B cell (primary cell): ENCODE results near the gene KAZN. TPM values are rescaled to one million over a fixed set of nuclear protein-coding genes. Genes with fewer than 3 reads are reported as not detected.

Experiments used
- ATAC-seq: fragments of 200-7000 bp; cut with Tn5 transposase; one replicate; pipeline ENCODE4 v1.10.0; 2021; ENCODE audit warnings: low read depth, mild to moderate bottlenecking, moderate number of reproducible peaks, moderate library complexity
- CTCF ChIA-PET: fragments of 350-600 bp; sonication (Branson Sonifier 250); formaldehyde crosslinking; loops from one replicate; lab custom pipeline; 2021; ENCODE audit warnings: antibody characterized with exemption, inconsistent platforms; lab: Charles Lee
- POLR2A ChIA-PET: fragments of 350-600 bp; sonication (Branson Sonifier 250); formaldehyde crosslinking; loops from one replicate; lab custom pipeline; 2021; ENCODE audit warnings: antibody characterized with exemption; lab: Charles Lee
- DNase-seq: peaks from one replicate; pipeline ENCODE4 v3.0.0; 2013
- H2AFZ ChIP-seq: 2 replicates; pipeline ENCODE4 v1.6.1; 2012; ENCODE audit warnings: mild to moderate bottlenecking, low read depth, low read length; ENCODE audit not compliant: insufficient read depth, poor library complexity, severe bottlenecking
- H3K27ac ChIP-seq, 2 donors: 1 replicate in 1 of 2; 2 replicates in 1 of 2; pipeline ENCODE4 v1.5.1; 2012 to 2013; ENCODE audit warnings: low read length in 2 of 2, mild to moderate bottlenecking in 2 of 2, moderate library complexity in 1 of 2
- H3K27me3 ChIP-seq, 4 experiments: fragments of 200-600 bp in 1 of 4; sonication (generic) in 1 of 4; replicated peaks in 1 of 4; 1 replicate in 2 of 4; 2 replicates in 2 of 4; pipeline versions ENCODE4 v1.6.1 to v1.7.0; 2013 to 2016; ENCODE audit warnings: low read length in 3 of 4, mild to moderate bottlenecking in 2 of 4, mixed read lengths in 1 of 4, moderate library complexity in 1 of 4; ENCODE audit not compliant: insufficient read depth in 4 of 4, control insufficient read depth in 3 of 4; ENCODE audit errors: control extremely low read depth in 1 of 4
- H3K36me3 ChIP-seq, 2 experiments: replicated peaks in 1 of 2; 1 replicate in 1 of 2; 2 replicates in 1 of 2; pipeline versions ENCODE4 v1.6.1 to v1.7.1; 2013; ENCODE audit warnings: low read length in 1 of 2; ENCODE audit not compliant: insufficient read depth in 2 of 2, control insufficient read depth in 1 of 2; ENCODE audit errors: control extremely low read depth in 1 of 2, extremely low read depth in 1 of 2
- H3K4me1 ChIP-seq, 2 donors: fragments of 200-600 bp in 1 of 2; sonication (generic) in 1 of 2; 1 replicate in 1 of 2; 2 replicates in 1 of 2; pipeline versions ENCODE4 v1.5.1 to v1.6.1; 2013 to 2017; ENCODE audit warnings: low read length in 2 of 2; ENCODE audit not compliant: control insufficient read depth in 2 of 2, insufficient read depth in 2 of 2
- H3K4me2 ChIP-seq: replicated peaks from 2 replicates; pipeline ENCODE3; 2012; ENCODE audit warnings: mild to moderate bottlenecking, low read depth, low read length; ENCODE audit not compliant: poor library complexity, severe bottlenecking
- H3K4me3 ChIP-seq, 5 experiments: fragments of 200-600 bp in 1 of 5; sonication (generic) in 1 of 5; 1 replicate in 3 of 5; 2 replicates in 2 of 5; pipeline versions ENCODE4 v1.5.1 to v1.7.0; 2011 to 2016; ENCODE audit warnings: low read length in 4 of 5, mild to moderate bottlenecking in 4 of 5, low read depth in 2 of 5, control low read depth in 1 of 5, moderate library complexity in 1 of 5; ENCODE audit not compliant: insufficient read depth in 1 of 5; ENCODE audit errors: control extremely low read depth in 1 of 5, extremely low read depth in 1 of 5
- H3K79me2 ChIP-seq: fragments of 200-600 bp; sonication (generic); one replicate; pipeline ENCODE4 v1.6.0; 2016; ENCODE audit warnings: low read length; ENCODE audit not compliant: control insufficient read depth, insufficient read depth
- H3K9ac ChIP-seq: fragments of 200-600 bp; sonication (generic); 2 replicates; pipeline ENCODE4 v1.6.1; 2017; ENCODE audit warnings: mild to moderate bottlenecking, low read length, moderate library complexity
- H3K9me3 ChIP-seq, 3 donors: one replicate each; pipeline versions ENCODE4 v1.6.1 to v1.7.1; 2013; ENCODE audit warnings: low read length in 2 of 3; ENCODE audit not compliant: control insufficient read depth in 2 of 3, insufficient read depth in 1 of 3; ENCODE audit errors: control extremely low read depth in 1 of 3
- H4K20me1 ChIP-seq: 2 replicates; pipeline ENCODE4 v1.6.0; 2012; ENCODE audit warnings: mild to moderate bottlenecking, low read length; ENCODE audit not compliant: insufficient read depth, control insufficient read depth, poor library complexity, severe bottlenecking
- H3K27ac Mint-ChIP-seq: one replicate; pipeline ENCODE4 v1.8.0; 2021; ENCODE audit warnings: mixed read lengths
- H3K27me3 Mint-ChIP-seq: one replicate; pipeline ENCODE4 v1.8.0; 2021; ENCODE audit warnings: mixed read lengths
- H3K4me1 Mint-ChIP-seq: one replicate; pipeline ENCODE4 v1.8.0; 2021; ENCODE audit warnings: mixed read lengths
- H3K4me3 Mint-ChIP-seq: one replicate; pipeline ENCODE4 v1.8.0; 2021; ENCODE audit warnings: mixed read lengths
- H3K9me3 Mint-ChIP-seq: one replicate; pipeline ENCODE4 v1.8.0; 2022; ENCODE audit warnings: mixed read lengths; ENCODE audit not compliant: insufficient read depth
- CTCF ChIP-seq: fragments of 200-600 bp; IDR thresholded peaks from one replicate; pipeline ENCODE4 v1.8.0; 2022; ENCODE audit warnings: antibody characterized with exemption, mild to moderate bottlenecking
- EZH2 ChIP-seq: IDR thresholded peaks from 2 replicates; pipeline ENCODE4 v1.6.1; 2012; ENCODE audit warnings: borderline replicate concordance, low read depth, mild to moderate bottlenecking, moderate library complexity, low read length; ENCODE audit not compliant: insufficient read depth, poor library complexity, severe bottlenecking
- WGBS: methylation state at CpG from one replicate; pipeline ENCODE4 v1.1.5; 2013; ENCODE audit warnings: missing lambda C conversion rate; ENCODE audit not compliant: insufficient coverage; 5-methylcytosine and 5-hydroxymethylcytosine counted together
- intact Hi-C: fragments of 100-400 bp; cut with micrococcal nuclease; formaldehyde crosslinking; loops from one replicate; pipeline ENCODE4 v1.10.0; 2022
- polyA plus RNA-seq: library from polyadenylated mRNA; depleted of rRNA; stranded (reverse); fragments of >200 nt; gene quantifications from 2 replicates; pipeline ENCODE4 v1.2.3, GENCODE V29; 2012
- total RNA-seq, 2 donors: library from RNA; stranded (reverse); fragments of 120-200 nt in 1 of 2; gene quantifications; 1 replicate in 1 of 2; 2 replicates in 1 of 2; pipeline versions ENCODE4 v1.2.3 to v1.2.4, GENCODE V29; 2013 to 2022

The KAZN gene
- total and polyA plus RNA-seq, 2 donors (not counting 1 experiment from before 2014, with no cell fraction given) = 0.13 to 0.39 TPM

- no peaks in the 10 kb centered on the region for H3K4me1 ChIP-seq
- Mint-ChIP-seq H3K27me3 (peaks cover 10% of the 10 kb centered on the region), H3K4me3 (no peak overlapping the region), H3K4me1 (peaks cover 2% of the 10 kb centered on the region), H3K9me3 (no peaks in the 10 kb centered on the region), H3K27ac (no peak overlapping the region)
- DNase-seq (no peak), ATAC-seq (no peak)
- H4K20me1 ChIP-seq = no peaks in the 10 kb centered on the region
- POLR2A ChIA-PET = no interaction called here
- intact Hi-C loops = no loop called here
- H2AFZ ChIP-seq = no peak overlapping the region
- H3K9me3 ChIP-seq = no peaks in the 10 kb centered on the region
- peaks cover 0 to 3% (median 1%) of the 10 kb centered on the region in 4 experiments for H3K27me3 ChIP-seq
- H3K36me3 ChIP-seq = no peaks in the 10 kb centered on the region
- no peak overlapping the region for H3K9ac ChIP-seq
- H3K79me2 ChIP-seq = no peaks in the 10 kb centered on the region
- TF ChIP-seq CTCF = no peak
- no peak for TF ChIP-seq EZH2
- H3K27ac ChIP-seq = no peak overlapping the region
- no peak overlapping the region for H3K4me3 ChIP-seq
- CTCF ChIA-PET = no interaction called here
- H3K4me2 ChIP-seq = no peak overlapping the region
- 74% methylated on average over 5 of the region's 10 CpGs for WGBS
These were observed 289.9 kb downstream of the KAZN start for GRCh38 chr1:14888374-14888773.

DNA sequence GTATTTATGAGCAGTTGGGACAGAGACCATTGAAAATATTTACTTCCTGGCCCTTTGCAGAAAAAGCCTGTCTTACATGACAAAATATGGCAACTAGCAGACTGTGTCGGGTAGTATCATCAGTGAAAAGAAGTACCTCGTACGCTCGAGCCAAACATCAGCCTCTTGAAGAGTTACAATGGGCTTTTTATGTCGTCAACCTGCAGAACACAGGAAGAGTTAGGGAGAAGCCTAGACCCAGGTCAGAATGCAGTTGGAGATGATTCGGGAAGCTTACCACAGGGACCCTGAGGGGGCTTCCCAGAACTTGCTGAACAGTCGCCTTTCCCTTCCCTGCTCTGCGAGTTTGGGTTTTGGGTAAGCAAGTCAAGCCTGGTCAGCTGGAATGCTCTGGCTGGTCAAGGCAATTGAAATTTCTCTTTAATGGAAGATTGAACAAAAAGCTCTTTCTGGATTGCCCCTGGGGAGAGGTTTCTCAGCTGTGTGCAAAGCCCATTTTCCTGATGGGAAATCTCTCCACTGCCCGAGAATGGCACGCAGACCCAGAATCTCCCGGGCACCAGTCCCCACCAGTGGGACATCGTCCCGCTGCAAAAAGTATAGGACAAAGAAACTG is 291.4 kb downstream of the KAZN start:
- ATAC-seq (no peak), DNase-seq (no peak)
- Histone ChIP-seq H3K27me3 (peaks cover 0 to 4% (median 2%) of the 10 kb centered on the region in 4 experiments), H3K4me1 (no peaks in the 10 kb centered on the region), H3K9ac (no peak overlapping the region), H3K36me3 (no peaks in the 10 kb centered on the region), H2AFZ (no peak overlapping the region), H3K4me2 (no peak overlapping the region), H3K9me3 (no peaks in the 10 kb centered on the region), H3K79me2 (no peaks in the 10 kb centered on the region), H3K4me3 (no peak overlapping the region), H3K27ac (no peak overlapping the region), H4K20me1 (no peaks in the 10 kb centered on the region)
- WGBS = 94% methylated on average over 12 of the region's 13 CpGs
- CTCF ChIA-PET = no interaction called here
- Mint-ChIP-seq H3K4me3 (no peak overlapping the region), H3K27ac (no peak overlapping the region), H3K9me3 (no peaks in the 10 kb centered on the region), H3K27me3 (peaks cover 13% of the 10 kb centered on the region), H3K4me1 (no peaks in the 10 kb centered on the region)
- POLR2A ChIA-PET = no interaction called here
- no peak for TF ChIP-seq CTCF
- TF ChIP-seq EZH2 = no peak
- intact Hi-C loops = no loop called here
